DOHH2 (cell line): Measurements from ENCODE around the gene PATJ.

Experiments used
- EZH2phosphoT487 ChIP-seq: fragments of 200-600 bp; sonication (generic); IDR thresholded peaks from 2 replicates; pipeline ENCODE4 v1.6.1; 2017; ENCODE audit warnings: borderline replicate concordance, mild to moderate bottlenecking, antibody characterized with exemption, low read length, moderate library complexity, mixed read lengths
- TF ChIP-seq, protein P1 (sequence below): fragments of 200-600 bp; sonication (generic); IDR thresholded peaks from one replicate; pipeline ENCODE4 v1.5.1; 2014; ENCODE audit warnings: antibody characterized with exemption, mild to moderate bottlenecking, low read depth, low read length; ENCODE audit not compliant: poor library complexity, severe bottlenecking

DNA sequence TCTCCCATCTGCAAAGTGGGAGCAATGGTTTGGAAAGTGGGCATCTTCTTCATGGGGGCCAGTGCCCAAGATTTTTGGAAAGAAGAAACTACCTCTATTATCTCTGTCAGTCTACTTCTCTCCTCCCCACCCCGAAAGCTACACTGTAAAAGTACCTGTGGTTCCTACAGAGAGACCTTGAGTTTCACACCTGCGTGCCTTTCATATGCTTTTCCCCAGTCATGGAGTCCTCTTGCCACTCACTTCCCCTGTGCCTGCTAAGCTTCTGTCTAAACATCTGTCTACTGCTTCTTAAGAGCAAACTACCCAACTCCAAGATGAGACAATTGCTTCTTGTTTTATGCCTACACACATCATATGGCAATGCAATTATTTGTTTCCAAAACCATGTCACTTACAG, 261.5 kb downstream of the PATJ start:
- TF ChIP-seq, protein P1, sequence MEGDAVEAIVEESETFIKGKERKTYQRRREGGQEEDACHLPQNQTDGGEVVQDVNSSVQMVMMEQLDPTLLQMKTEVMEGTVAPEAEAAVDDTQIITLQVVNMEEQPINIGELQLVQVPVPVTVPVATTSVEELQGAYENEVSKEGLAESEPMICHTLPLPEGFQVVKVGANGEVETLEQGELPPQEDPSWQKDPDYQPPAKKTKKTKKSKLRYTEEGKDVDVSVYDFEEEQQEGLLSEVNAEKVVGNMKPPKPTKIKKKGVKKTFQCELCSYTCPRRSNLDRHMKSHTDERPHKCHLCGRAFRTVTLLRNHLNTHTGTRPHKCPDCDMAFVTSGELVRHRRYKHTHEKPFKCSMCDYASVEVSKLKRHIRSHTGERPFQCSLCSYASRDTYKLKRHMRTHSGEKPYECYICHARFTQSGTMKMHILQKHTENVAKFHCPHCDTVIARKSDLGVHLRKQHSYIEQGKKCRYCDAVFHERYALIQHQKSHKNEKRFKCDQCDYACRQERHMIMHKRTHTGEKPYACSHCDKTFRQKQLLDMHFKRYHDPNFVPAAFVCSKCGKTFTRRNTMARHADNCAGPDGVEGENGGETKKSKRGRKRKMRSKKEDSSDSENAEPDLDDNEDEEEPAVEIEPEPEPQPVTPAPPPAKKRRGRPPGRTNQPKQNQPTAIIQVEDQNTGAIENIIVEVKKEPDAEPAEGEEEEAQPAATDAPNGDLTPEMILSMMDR = no peak
- no peak for TF ChIP-seq EZH2phosphoT487
